Hematopoietic multipotent progenitor cell treated with erythropoietin and hydrocortisone succinate and interleukin-3 and kit ligand, for 15 days (in vitro differentiated cells): Measurements from ENCODE around the gene EFCAB11.

Experiments
- DNase-seq: peaks from one replicate; pipeline ENCODE4 v3.0.0-alpha.2; 2015; ENCODE audit warnings: low spot score

The EFCAB11 gene

GRCh38 chr14:89956661-89957009 is 2.1 kb upstream of the EFCAB11 start:
- no peak for DNase-seq

- peak; percentile 96 for DNase-seq
Measured at GRCh38 chr14:89955745-89956660, 1.5 kb upstream of the EFCAB11 start, which contains the start of gene TDP1. Gene TDP1, plus strand, starts transcription at chr14:89955927. Its CDS starts 7,188 bp downstream, at chr14:89963115.

DNA sequence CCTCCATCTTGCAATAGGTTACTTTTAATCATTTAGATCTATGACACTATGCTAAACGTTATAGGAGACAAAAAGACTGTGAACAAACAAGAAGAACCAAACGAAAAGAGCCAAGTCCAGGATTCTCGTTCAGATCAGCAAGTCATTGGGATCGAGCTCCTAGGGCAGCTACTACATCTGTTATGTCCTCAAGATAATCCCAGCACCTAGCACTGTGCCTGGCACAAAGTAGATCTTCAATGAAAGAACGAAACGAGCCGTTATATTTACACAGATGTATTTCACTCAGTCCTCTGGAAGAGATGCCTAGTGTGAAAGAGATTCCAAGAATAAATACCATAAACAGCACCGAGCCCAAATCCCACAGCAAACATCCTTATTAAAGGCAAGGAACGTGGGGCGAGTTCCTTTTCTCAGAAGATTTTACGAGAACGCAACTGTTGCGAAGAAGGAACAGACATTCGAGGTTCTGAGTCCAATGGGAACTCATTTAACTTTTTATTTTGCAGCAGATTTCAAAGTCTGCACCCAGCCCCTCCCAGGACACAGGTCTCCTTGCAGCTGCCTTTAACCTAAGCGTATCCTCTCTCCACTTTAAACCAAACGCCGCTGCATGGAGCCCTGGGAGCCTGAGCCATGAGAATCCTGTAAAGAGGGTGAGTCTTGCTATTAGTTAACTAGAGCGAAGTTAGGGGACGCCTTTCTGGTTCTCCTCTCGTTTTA is 653 bp upstream of the EFCAB11 start:
- DNase-seq, result no peak

DNA sequence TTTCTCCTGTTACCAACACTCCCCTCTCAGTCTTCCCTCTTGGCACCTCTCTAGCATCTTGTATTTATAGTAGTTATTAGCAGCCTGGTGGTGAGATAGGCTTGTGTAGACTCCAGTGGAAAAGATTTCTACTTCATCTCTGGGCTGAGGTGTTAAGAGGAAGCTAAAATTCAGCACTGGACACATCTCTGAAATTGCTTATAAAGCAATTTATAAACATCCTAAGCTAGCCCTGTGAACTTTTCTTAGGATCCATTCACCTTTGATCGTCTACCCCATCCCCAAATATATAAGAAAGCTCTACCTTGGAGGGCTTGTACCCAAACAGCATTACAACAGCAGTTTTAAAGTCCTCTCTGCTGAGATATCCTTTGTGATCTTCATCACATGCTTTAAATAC is 928 bp downstream of the EFCAB11 start:
- no peak for DNase-seq

DNA sequence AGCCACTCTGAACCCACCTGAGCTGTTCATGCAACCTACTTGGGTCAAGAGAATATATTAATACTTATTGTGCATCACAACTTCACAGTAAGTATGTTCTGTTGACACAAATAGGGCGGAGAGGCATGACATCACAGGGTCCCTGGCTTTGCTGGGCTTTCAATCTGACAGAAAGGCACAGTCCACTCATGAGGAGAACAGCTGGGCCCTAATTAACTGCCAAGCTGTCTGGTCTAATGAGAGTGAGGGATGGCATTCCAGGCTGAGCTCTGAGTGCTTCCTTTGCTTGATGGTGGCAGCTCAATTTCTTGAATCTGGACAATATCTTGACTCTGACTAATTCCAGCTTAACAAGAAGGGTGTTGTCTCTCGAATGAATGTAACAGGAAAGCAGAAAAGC is 2.0 kb downstream of the EFCAB11 start:
- no peak for DNase-seq

- DNase-seq, result no peak
Measured at GRCh38 chr14:89947344-89947743, 7.2 kb downstream of the EFCAB11 start.

DNA sequence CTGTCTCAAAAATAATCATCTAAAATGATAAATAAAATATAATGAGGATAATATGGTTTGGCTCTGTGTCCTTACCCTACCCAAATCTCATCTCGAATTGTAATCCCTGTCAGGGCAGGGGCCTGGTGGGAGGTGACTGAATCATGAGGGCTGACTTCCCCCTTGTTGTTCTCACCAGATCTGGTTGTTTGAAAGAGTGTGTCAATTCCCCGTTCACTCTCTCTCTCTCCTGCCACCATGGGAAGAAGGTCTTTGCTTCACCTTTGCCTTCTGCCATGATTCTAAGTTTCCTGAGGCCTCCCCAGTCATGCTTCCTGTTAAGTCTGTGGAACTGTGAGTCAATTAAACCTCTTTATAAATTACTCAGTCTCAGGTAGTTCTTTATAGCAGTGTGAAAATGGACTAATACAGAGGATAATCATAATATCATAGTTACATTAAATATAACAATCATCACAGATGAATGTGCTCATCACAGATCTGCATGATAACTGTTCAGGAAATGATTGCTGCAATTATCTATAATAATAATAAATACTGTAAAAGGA is 12.6 kb downstream of the EFCAB11 start:
- no peak for DNase-seq

- DNase-seq, result no peak
Measured at GRCh38 chr14:89936654-89937185, 17.8 kb downstream of the EFCAB11 start.

GRCh38 chr14:89933002-89933401 is 21.5 kb downstream of the EFCAB11 start:
- no peak for DNase-seq

- no peak for DNase-seq
Measured at GRCh38 chr14:89927186-89927865, 27.2 kb downstream of the EFCAB11 start.

DNA sequence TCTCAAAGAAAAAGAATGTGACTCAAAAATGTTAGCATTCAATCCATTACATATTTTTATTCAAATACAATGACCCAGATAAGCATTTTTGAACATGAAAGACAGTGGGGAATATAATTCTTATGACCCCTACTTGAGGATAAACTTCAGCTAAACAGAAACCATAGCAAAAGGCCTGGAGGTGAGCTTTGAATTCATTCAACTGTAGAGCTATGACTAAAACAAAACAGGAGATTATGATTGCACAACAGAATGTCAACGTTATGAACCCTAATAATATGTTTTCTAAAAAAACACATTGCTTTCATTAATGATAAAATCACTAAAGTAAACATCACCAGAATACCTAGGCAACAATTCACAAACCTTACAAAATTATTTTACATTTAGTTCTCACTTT is 27.8 kb downstream of the EFCAB11 start:
- DNase-seq, result no peak

DNA sequence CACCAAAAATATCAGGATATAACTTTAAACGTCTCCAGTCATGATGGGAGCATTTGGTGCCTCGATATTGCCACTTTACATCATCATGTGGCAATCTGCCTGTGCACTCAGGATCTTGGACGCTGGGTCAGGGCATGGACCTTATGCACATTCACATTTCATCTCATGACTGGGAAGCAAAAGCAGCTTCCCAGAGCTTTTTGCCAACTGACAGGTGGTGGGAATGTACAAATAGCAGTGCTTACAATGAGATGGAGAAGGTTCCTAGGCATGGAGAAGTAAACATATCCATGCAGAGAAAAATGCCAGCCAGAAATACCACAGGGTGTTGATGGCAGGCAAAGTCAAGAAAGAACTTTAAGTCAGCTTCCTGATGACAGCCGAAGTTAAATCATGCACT is 30.3 kb downstream of the EFCAB11 start:
- DNase-seq, result no peak

DNA sequence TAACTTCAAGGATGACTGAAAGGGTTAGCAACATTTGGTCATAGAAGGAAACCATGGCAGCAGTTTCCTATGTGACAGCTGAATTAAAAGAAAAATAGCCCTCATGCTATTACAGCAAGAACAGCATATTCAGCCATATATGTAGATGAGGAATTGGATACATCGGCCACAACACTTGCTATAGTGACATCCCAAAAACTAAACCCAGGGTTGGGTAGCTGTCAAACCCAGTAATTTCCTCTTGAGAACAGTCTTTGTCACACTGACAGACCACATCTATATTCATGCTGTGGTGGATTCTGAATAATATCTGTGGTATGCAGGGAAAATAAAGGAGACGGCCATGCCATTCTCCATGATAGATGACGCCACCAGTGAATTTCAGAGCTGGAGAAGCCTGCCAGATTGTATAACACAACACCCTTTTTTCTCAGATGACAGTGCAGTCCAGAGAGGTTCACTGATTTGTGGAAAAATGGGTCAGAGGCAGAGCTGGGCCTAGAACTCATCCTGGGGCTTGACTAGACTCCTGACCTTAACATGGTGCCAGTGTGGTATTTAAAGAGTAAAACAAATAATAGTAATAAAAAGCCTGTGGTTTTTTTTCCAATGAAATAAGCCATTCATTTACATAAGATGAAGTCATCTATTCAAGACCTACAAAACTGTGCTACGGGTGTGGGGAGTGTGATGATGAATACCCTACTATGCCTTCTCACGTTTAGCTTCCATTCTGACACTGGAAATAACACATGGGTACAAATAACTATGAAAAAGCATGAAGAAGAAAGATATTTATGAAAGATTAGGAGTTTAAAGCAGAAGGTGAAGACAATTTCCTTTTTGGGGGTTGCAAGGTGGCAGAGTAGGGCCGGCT is 32.3 kb downstream of the EFCAB11 start:
- DNase-seq, result no peak

DNA sequence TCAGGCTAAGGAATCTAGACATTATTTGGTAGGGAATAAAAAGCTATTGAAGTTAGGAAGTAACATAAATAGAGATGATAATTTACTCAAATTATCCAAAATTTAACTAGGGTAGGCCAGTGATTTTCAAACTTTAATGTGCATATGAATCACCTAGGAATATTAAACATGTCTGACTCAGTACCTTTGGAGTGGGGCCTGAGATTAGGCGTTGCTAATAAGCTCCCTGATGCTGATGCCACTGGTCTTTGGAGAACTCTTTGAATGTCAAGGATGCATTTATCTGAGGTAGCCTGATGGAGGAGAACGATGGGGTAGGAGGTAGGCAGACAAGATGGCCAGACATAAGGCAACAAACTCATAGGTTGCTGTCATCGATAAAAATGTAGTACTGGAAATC is 33.2 kb downstream of the EFCAB11 start:
- DNase-seq, result no peak

DNA sequence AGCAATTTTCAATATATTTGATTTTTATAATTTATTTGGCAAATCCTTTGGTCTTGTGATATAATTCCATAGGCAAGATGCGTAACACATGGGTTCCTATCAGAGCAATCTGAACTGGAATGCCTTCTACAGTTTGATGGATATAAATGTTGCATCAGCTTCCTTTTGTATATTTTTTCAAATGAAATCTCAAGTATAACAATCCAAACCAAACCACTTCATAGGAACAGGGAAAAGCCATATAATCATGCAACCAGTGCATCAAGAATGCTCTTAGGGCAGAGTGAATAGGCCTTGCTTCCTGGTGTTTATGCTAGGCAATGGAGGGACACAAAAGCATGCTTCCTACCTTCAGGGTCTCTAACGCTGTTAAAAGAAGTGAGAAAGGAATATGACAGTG is 34.5 kb downstream of the EFCAB11 start:
- DNase-seq, result no peak

DNA sequence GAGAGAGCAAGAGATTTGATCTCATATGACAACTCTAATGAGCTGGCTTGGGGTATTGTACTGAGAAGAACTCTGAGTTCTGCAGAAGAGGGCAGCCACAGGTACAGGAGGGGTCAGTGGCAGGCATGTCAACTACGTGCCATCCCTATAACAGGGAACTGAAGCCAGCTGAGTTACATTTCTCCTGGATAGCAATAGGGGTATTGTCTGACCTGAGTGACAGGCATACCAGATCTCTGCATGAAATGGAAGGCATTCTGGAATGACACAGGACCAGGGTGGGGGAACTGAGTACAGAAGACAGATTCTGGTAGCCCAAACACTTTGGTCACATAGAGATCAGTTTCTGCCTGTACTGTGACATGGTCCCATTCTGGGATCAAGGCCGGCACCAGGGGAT is 35.8 kb downstream of the EFCAB11 start:
- DNase-seq, result no peak

GRCh38 chr14:89915114-89915878 is 39.2 kb downstream of the EFCAB11 start:
- DNase-seq, result peak; percentile 64

DNA sequence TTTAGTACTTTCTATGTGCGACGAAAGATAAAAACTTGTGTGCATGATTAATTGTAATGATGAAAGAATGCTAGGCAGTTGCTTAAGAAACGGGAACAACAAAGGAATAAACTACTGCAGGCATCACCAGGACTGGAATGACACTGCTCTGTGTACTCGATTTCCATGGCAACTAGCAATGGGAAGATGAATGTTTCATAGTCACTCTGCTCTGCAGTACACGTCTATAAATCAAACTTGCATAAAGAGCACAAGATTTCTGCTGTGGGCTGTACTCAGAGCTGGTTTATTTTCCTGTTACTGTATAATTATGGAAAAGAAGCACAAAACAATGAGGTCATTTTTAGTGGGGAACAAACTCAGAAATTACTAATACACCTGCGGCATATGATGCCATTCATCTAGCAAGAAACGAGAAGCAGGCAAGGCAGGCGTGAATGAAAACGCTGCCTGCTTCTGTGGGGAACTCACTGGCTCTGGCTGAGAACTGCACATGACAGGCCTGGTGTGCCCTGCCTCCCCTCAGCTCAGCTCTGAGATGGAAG is 41.8 kb downstream of the EFCAB11 start:
- DNase-seq, result no peak

DNA sequence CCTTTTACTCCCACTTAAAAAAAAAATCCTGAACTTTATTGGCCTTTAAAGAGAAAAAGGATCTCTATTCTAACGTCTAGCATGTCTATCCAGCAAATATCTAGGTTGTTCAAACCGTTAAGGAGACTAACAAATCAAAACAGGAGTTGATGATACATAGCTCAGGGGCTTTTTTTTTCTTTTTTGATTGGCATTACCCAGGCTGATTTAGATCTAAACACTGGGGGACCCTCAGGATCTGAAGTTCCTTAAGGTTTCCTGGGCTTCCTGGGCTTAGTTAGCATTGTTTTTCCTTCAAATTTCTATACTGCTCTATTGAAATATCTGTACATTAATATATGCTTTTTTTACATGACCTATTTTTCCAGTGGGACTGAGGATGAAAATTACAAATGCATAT is 42.3 kb downstream of the EFCAB11 start:
- DNase-seq, result no peak
